ENCODE measurements around the gene SDF4.

Gene SDF4

GRCh38 chr1:1226566-1227362 is 5.0 kb downstream of the SDF4 start:
- DNase-seq = no peak

- DNase-seq = no peak
Observed at GRCh38 chr1:1225913-1226312, 5.9 kb downstream of the SDF4 start.

GRCh38 chr1:1225238-1225845 is 6.5 kb downstream of the SDF4 start:
- DNase-seq = no peak

GRCh38 chr1:1223891-1224290 is 7.9 kb downstream of the SDF4 start:
- DNase-seq = no peak

GRCh38 chr1:1223321-1223720 is 8.5 kb downstream of the SDF4 start:
- DNase-seq = no peak

GRCh38 chr1:1222575-1223225 is 9.1 kb downstream of the SDF4 start:
- no peak for DNase-seq

GRCh38 chr1:1221887-1222574 is 9.8 kb downstream of the SDF4 start:
- DNase-seq = no peak

GRCh38 chr1:1220197-1220596 is 11.6 kb downstream of the SDF4 start:
- DNase-seq = no peak

GRCh38 chr1:1219341-1219740 is 12.5 kb downstream of the SDF4 start:
- DNase-seq = no peak

- DNase-seq = no peak
Observed at GRCh38 chr1:1218524-1219200, 13.1 kb downstream of the SDF4 start.

GRCh38 chr1:1217621-1218523 is 13.9 kb downstream of the SDF4 start:
- no peak for DNase-seq

- DNase-seq = no peak
Observed at GRCh38 chr1:1216770-1217620, 14.8 kb downstream of the SDF4 start.

- DNase-seq = no peak
Observed at GRCh38 chr1:1215881-1216605, 15.8 kb downstream of the SDF4 start.

GRCh38 chr1:1215080-1215676 is 16.6 kb downstream of the SDF4 start:
- DNase-seq = no peak

GRCh38 chr1:1213345-1214265 is 18.2 kb downstream of the SDF4 start, which contains the start of gene TNFRSF4:
TNFRSF4 (minus strand) TSS chr1:1214153; CDS start chr1:1214127, 26 bp downstream.
- DNase-seq = no peak

GRCh38 chr1:1212780-1213344 is 18.9 kb downstream of the SDF4 start:
- no peak for DNase-seq

- DNase-seq = no peak
Observed at GRCh38 chr1:1211541-1212441, 20.0 kb downstream of the SDF4 start.
